HCT116 (cell line): Measurements from ENCODE around the gene RPS25. TPM values are rescaled to one million over a fixed set of nuclear protein-coding genes. Genes with fewer than 3 reads are reported as not detected.

Experiments used
- ATAC-seq: fragments of 200-7000 bp; cut with Tn5 transposase; 2 replicates; pipeline ENCODE4 v1.9.1; 2020; ENCODE audit warnings: mild to moderate bottlenecking, moderate library complexity
- BruUV-seq: library from RNA; stranded (reverse); fragments of 400-500 nt; replicated peaks from 2 replicates; lab custom pipeline; 2021; lab: Mats Ljungman, UMichigan
- CTCF ChIA-PET: fragments of 300-600 bp; sonication (Branson Sonifier 250); formaldehyde crosslinking; loops from one replicate; lab custom pipeline; 2021; ENCODE audit warnings: antibody characterized with exemption; lab: Charles Lee
- POLR2A ChIA-PET: fragments of 300-600, 350-600 bp; sonication (Branson Sonifier 250); formaldehyde crosslinking; loops from one replicate; lab custom pipeline; 2021; ENCODE audit warnings: antibody characterized with exemption; lab: Charles Lee
- RAD21 ChIA-PET, 2 experiments: fragments of 300-600 bp; sonication (Branson Sonifier 250); formaldehyde crosslinking; loops; one replicate each; lab custom pipeline; 2023; ENCODE audit warnings: low total read pairs in 2 of 2; ENCODE audit not compliant: uncharacterized antibody in 2 of 2, unreplicated experiment in 2 of 2, low non-redundant PET in 1 of 2; lab: Charles Lee
- DNase-seq: peaks from one replicate; pipeline ENCODE4 v3.0.0-alpha.2; 2010; ENCODE audit warnings: low read depth, low spot score
- H2AFZ ChIP-seq: fragments of 200-600 bp; shearing (Covaris generic), sonication (generic); 2 replicates; pipeline ENCODE4 v1.6.1; 2017; ENCODE audit warnings: low read depth, mixed run types, mixed read lengths, antibody characterized with exemption, low read length; ENCODE audit not compliant: poor library complexity, severe bottlenecking
- H3K27ac ChIP-seq: 2 replicates; pipeline ENCODE4 v1.5.1; 2012; ENCODE audit warnings: low read depth, low read length
- H3K27me3 ChIP-seq: fragments of 200-600 bp; sonication (generic); 2 replicates; pipeline ENCODE4 v1.6.1; 2016; ENCODE audit warnings: mixed run types, low read length, mixed read lengths; ENCODE audit not compliant: insufficient read depth
- H3K36me3 ChIP-seq, 2 experiments: fragments of 200-500 bp in 1 of 2; fragments of 200-600 bp in 1 of 2; sonication (Bioruptor generic) in 1 of 2; sonication (generic) in 1 of 2; 2 replicates each; pipeline versions ENCODE4 v1.5.1 to v1.6.1; 2014 to 2016; ENCODE audit warnings: low read length in 2 of 2, inconsistent platforms in 1 of 2, mixed read lengths in 1 of 2, mixed run types in 1 of 2; ENCODE audit not compliant: insufficient read depth in 2 of 2, control insufficient read depth in 1 of 2
- H3K4me1 ChIP-seq, 2 experiments: fragments of 200-600 bp in 1 of 2; sonication (generic) in 1 of 2; 2 replicates each; pipeline versions ENCODE4 v1.5.1 to v1.6.1; 2012 to 2017; ENCODE audit warnings: low read length in 2 of 2, inconsistent platforms in 1 of 2, mild to moderate bottlenecking in 1 of 2, mixed read lengths in 1 of 2, mixed run types in 1 of 2, moderate library complexity in 1 of 2; ENCODE audit not compliant: insufficient read depth in 2 of 2, control insufficient read depth in 1 of 2
- H3K4me2 ChIP-seq: fragments of 200-600 bp; sonication (generic); 2 replicates; pipeline ENCODE4 v1.6.1; 2017; ENCODE audit warnings: mixed run types, low read length, mixed read lengths
- H3K4me3 ChIP-seq, 2 experiments: fragments of 200-600 bp in 1 of 2; sonication (generic) in 1 of 2; replicated peaks in 1 of 2; 2 replicates each; pipeline ENCODE4 v1.5.1; 2011 to 2016; ENCODE audit warnings: low read length in 2 of 2, control low read depth in 1 of 2, low read depth in 1 of 2, mild to moderate bottlenecking in 1 of 2, mixed read lengths in 1 of 2, mixed run types in 1 of 2
- H3K79me2 ChIP-seq: fragments of 200-600 bp; sonication (generic); 2 replicates; pipeline ENCODE4 v1.6.1; 2017; ENCODE audit warnings: mild to moderate bottlenecking, mixed run types, low read length, moderate library complexity, mixed read lengths; ENCODE audit not compliant: insufficient read depth
- H3K9ac ChIP-seq: fragments of 200-600 bp; sonication (generic); 2 replicates; pipeline ENCODE4 v1.6.1; 2016; ENCODE audit warnings: low read length, mixed read lengths
- H3K9me2 ChIP-seq: fragments of 200-600 bp; sonication (generic), shearing (Covaris generic); 2 replicates; pipeline ENCODE4 v1.6.1; 2017; ENCODE audit warnings: mixed run types, mild to moderate bottlenecking, moderate library complexity; ENCODE audit not compliant: insufficient read depth
- H3K9me3 ChIP-seq, 2 experiments: fragments of 200-500 bp in 1 of 2; fragments of 200-600 bp in 1 of 2; sonication (Bioruptor generic) in 1 of 2; sonication (generic) in 1 of 2; 2 replicates each; pipeline ENCODE4 v1.6.1; 2014 to 2017; ENCODE audit warnings: low read length in 2 of 2, mixed read lengths in 2 of 2, inconsistent platforms in 1 of 2, low read depth in 1 of 2, mild to moderate bottlenecking in 1 of 2, mixed run types in 1 of 2, moderate library complexity in 1 of 2; ENCODE audit not compliant: control insufficient read depth in 1 of 2, insufficient read depth in 1 of 2
- H4K20me1 ChIP-seq: fragments of 200-600 bp; sonication (generic), shearing (Covaris generic); 2 replicates; pipeline ENCODE4 v1.6.1; 2017; ENCODE audit warnings: mixed run types, mild to moderate bottlenecking, moderate library complexity; ENCODE audit not compliant: insufficient read depth
- ATF3 ChIP-seq: IDR thresholded peaks from 2 replicates; pipeline ENCODE4 v1.6.1; 2012
- CTCF ChIP-seq, 3 experiments: fragments of 200-600 bp in 1 of 3; sonication (generic) in 1 of 3; IDR thresholded peaks in 2 of 3; conservative IDR thresholded peaks in 1 of 3; 2 replicates each; pipeline ENCODE4 v1.5.1; 2012 to 2017; ENCODE audit warnings: low read depth in 2 of 3, low read length in 2 of 3, antibody characterized with exemption in 1 of 3, borderline replicate concordance in 1 of 3, control low read depth in 1 of 3, mild to moderate bottlenecking in 1 of 3, mixed read lengths in 1 of 3, mixed run types in 1 of 3, moderate library complexity in 1 of 3; ENCODE audit not compliant: insufficient read depth in 1 of 3
- EZH2 ChIP-seq: fragments of 200-600 bp; sonication (generic); IDR thresholded peaks from 2 replicates; pipeline ENCODE4 v1.6.1; 2017; ENCODE audit warnings: antibody characterized with exemption, mixed run types
- EZH2phosphoT487 ChIP-seq: fragments of 200-600 bp; IDR thresholded peaks from 2 replicates; pipeline ENCODE4 v1.6.1; 2018; ENCODE audit warnings: antibody characterized with exemption, borderline replicate concordance
- JUND ChIP-seq: IDR thresholded peaks from 2 replicates; pipeline ENCODE4 v1.6.1; 2012
- MAX ChIP-seq: IDR thresholded peaks from 2 replicates; pipeline ENCODE4 v1.6.1; 2012
- SP1 ChIP-seq: IDR thresholded peaks from 2 replicates; pipeline ENCODE4 v1.6.1; 2012; ENCODE audit warnings: low read depth
- SRF ChIP-seq: IDR thresholded peaks from 2 replicates; pipeline ENCODE4 v1.6.1; 2012; ENCODE audit warnings: low read depth
- ZNF274 ChIP-seq: fragments of 200-500 bp; sonication (Bioruptor generic); IDR thresholded peaks from 2 replicates; pipeline ENCODE4 v1.6.1; 2014; ENCODE audit warnings: mild to moderate bottlenecking, low read depth, low read length, inconsistent platforms
- intact Hi-C: fragments of 100-400 bp; cut with micrococcal nuclease; formaldehyde crosslinking; loops from 2 replicates; pipeline ENCODE4 v1.10.0; 2022
- total RNA-seq: library from RNA; stranded (reverse); gene quantifications from one replicate; pipeline ENCODE4 v1.2.1, GENCODE V29; 2021; ENCODE audit not compliant: unreplicated experiment

RPS25 gene
- total RNA-seq, 1 experiment from 2014 or later, result 1,404 TPM

GRCh38 chr11:119025541-119025940, 7.4 kb upstream of the RPS25 start:
- DNase-seq (no peak), ATAC-seq (no peak)
- POLR2A ChIA-PET, result interaction anchor here (1.0 kb wide), 1 partner anchor 30 kb away, joined by 3 read pairs; no protein-coding TSS in a partner anchor
- no peaks in the 10 kb centered on the region for H4K20me1 ChIP-seq
- BruUV-seq, result no TSS peak
- no peak overlapping the region for H3K27ac ChIP-seq
- CTCF ChIA-PET, result no interaction called here
- H3K4me1 ChIP-seq, result peaks cover 5 to 26% of the 10 kb centered on the region in 2 experiments
- no peaks in the 10 kb centered on the region for H3K9me2 ChIP-seq
- H2AFZ ChIP-seq, result no peak overlapping the region
- RAD21 ChIA-PET, result no interaction called here
- no peak overlapping the region for H3K4me3 ChIP-seq
- TF ChIP-seq ATF3 (no peak), ZNF274 (no peak), EZH2phosphoT487 (no peak), SRF (no peak), JUND (no peak), CTCF (IDR thresholded peaks at IDR 0.05 in 2 of 3, conservative IDR thresholded peaks at IDR 0.05 in 1 of 3; ENCODE audit: borderline replicate concordance in 1 of 3, insufficient read depth in 1 of 3, low read depth in 2 of 3, low read length in 2 of 3) (no peak), EZH2 (no peak), MAX (no peak), SP1 (no peak)
- H3K4me2 ChIP-seq, result no peak overlapping the region
- no peaks in the 10 kb centered on the region for H3K27me3 ChIP-seq
- H3K36me3 ChIP-seq, result peaks cover 21 to 38% of the 10 kb centered on the region in 2 experiments; a peak in 3 of 4 replicates
- H3K9ac ChIP-seq, result no peak overlapping the region
- intact Hi-C loops, result no loop called here
- H3K9me3 ChIP-seq, result no peaks in the 10 kb centered on the region
- peaks cover 38% of the 10 kb centered on the region for H3K79me2 ChIP-seq
